Measurements from ENCODE around the gene NRTN. TPM values are rescaled to one million over a fixed set of nuclear protein-coding genes. Genes with fewer than 3 reads are reported as not detected.

Gene NRTN
- total RNA-seq, 1 experiment from 2014 or later, result 4.6 TPM

DNA sequence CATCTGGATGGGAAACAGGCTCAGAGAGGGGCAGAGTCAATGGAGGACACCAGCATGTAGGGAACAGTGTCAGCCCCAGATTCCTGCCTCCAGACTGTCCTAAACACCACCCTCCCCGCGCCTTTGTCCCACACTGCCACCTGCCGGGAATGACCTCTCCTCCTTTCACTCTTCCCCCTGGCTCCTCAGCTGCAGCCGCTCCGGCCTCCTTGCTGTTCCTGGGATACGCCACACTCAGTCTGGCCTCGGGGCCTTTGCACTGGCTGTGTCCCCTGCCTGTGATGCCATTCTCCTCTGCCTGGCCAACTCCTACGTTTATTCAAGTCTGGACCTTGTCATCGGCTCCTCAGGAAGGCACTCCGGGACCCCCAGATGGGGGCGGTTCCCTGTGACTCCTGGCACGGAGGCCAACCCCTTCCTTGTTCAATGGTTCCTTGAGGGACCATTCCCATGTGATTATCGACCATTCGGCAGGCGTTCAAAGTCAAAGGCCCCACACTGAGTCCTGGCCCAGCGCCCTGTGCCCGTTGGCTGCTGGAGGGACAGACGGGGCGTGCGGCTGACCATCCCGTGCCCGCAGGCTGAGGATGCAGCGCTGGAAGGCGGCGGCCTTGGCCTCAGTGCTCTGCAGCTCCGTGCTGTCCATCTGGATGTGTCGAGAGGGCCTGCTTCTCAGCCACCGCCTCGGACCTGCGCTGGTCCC, 18.9 kb downstream of the NRTN start:
- no peak overlapping the region for H2BK15ac ChIP-seq (ENCODE audit: low read depth, low read length)
- H3K79me1 ChIP-seq (ENCODE audit: insufficient read depth, low read depth, low read length, poor library complexity, severe bottlenecking), result no peaks in the 10 kb centered on the region
- H4K8ac ChIP-seq (replicated peaks; ENCODE audit: insufficient read length, low read depth, low read length), result no peak overlapping the region
- no peak overlapping the region for H3K4me2 ChIP-seq (ENCODE audit: insufficient read depth, insufficient read length, low read length)
- no peaks in the 10 kb centered on the region for H3K27me3 ChIP-seq (ENCODE audit: insufficient read depth, low read length)
- H3T11ph ChIP-seq (ENCODE audit: low read length), result no peak overlapping the region
- no peak overlapping the region for H3K4me3 Mint-ChIP-seq
- no peak overlapping the region for H4K5ac ChIP-seq (ENCODE audit: insufficient read length, low read depth, low read length)
- no peaks in the 10 kb centered on the region for H3K36me3 Mint-ChIP-seq (ENCODE audit: insufficient read depth in 1 of 3, low read depth in 3 of 3)
- H4K91ac ChIP-seq (ENCODE audit: insufficient read length, low read depth, low read length), result no peak overlapping the region
- no peak overlapping the region for H3K18ac ChIP-seq (ENCODE audit: insufficient read length, low read depth, low read length)
- no peak overlapping the region for H3K4ac ChIP-seq (ENCODE audit: low read depth, low read length)
- H2AK5ac ChIP-seq (ENCODE audit: insufficient read length, low read length), result no peak overlapping the region
- no peak overlapping the region for H2BK5ac ChIP-seq (ENCODE audit: insufficient read length, low read length)
- H3K27me3 Mint-ChIP-seq (ENCODE audit: low read depth), result peaks cover 12% of the 10 kb centered on the region
- H2BK12ac ChIP-seq (ENCODE audit: insufficient read length, low read depth, low read length), result no peak overlapping the region
- no peak overlapping the region for H2BK20ac ChIP-seq (ENCODE audit: low read depth, low read length, poor library complexity, severe bottlenecking)
- H2BK120ac ChIP-seq (ENCODE audit: low read depth, low read length, poor library complexity, severe bottlenecking), result no peak overlapping the region
- no peak overlapping the region for H3K9ac ChIP-seq (ENCODE audit: extremely low read depth, insufficient read length, low read length)
- no peaks in the 10 kb centered on the region for H3K9me3 ChIP-seq (ENCODE audit: control insufficient read depth, low read depth, low read length)
- no peaks in the 10 kb centered on the region for H4K20me1 ChIP-seq (ENCODE audit: control insufficient read depth, insufficient read depth, insufficient read length)
- TF ChIP-seq, protein P1, sequence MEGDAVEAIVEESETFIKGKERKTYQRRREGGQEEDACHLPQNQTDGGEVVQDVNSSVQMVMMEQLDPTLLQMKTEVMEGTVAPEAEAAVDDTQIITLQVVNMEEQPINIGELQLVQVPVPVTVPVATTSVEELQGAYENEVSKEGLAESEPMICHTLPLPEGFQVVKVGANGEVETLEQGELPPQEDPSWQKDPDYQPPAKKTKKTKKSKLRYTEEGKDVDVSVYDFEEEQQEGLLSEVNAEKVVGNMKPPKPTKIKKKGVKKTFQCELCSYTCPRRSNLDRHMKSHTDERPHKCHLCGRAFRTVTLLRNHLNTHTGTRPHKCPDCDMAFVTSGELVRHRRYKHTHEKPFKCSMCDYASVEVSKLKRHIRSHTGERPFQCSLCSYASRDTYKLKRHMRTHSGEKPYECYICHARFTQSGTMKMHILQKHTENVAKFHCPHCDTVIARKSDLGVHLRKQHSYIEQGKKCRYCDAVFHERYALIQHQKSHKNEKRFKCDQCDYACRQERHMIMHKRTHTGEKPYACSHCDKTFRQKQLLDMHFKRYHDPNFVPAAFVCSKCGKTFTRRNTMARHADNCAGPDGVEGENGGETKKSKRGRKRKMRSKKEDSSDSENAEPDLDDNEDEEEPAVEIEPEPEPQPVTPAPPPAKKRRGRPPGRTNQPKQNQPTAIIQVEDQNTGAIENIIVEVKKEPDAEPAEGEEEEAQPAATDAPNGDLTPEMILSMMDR (conservative IDR thresholded peaks at IDR 0.05), result peak; percentile 45; the same call in 2 of the 3 replicates
- H3K27ac ChIP-seq (ENCODE audit: insufficient read length, low read depth, low read length), result no peak overlapping the region
- no peaks in the 10 kb centered on the region for H3K79me2 ChIP-seq (ENCODE audit: insufficient read depth, low read length)
- no peak overlapping the region for H2AFZ ChIP-seq (ENCODE audit: low read length)
- H3K14ac ChIP-seq (ENCODE audit: insufficient read depth, low read length), result no peak overlapping the region; the same call in 1 of the 2 replicates
- H3K56ac ChIP-seq (ENCODE audit: insufficient read length, low read depth, low read length), result no peak overlapping the region
- peaks cover 0 to 1% of the 10 kb centered on the region in 2 experiments; a peak in 2 of 5 replicates for H3K9me3 Mint-ChIP-seq
- H3K23ac ChIP-seq (ENCODE audit: insufficient read length, low read depth, low read length), result no peak overlapping the region
- peak; percentile 74 for DNase-seq
- no peaks in the 10 kb centered on the region for H3K4me1 ChIP-seq (ENCODE audit: insufficient read depth, low read length)
- peaks cover 8% of the 10 kb centered on the region for H3K23me2 ChIP-seq (ENCODE audit: insufficient read length, low read depth, low read length, poor library complexity, severe bottlenecking)
- H3K27ac Mint-ChIP-seq, result peak overlapping the region in 1 of 3 experiments; percentile 34; a peak in 1 of 7 replicates
- no CpG with 5 or more reads among the region's 30 CpGs for WGBS (ENCODE audit: extremely low coverage, insufficient read length, low lambda C conversion rate)
- H3K4me1 Mint-ChIP-seq, result peaks cover 2 to 13% of the 10 kb centered on the region in 2 experiments; a peak in 2 of 4 replicates

Measured in H9 (cell line).